HG02840 (cell line): ENCODE results near the gene USP48.

Experiments used
- ATAC-seq: cut with Tn5 transposase; IDR thresholded peaks from one replicate; pipeline ENCODE4 v1.9.1; 2021; ENCODE audit warnings: mild to moderate bottlenecking, moderate library complexity, moderate number of reproducible peaks; ENCODE audit not compliant: unreplicated experiment, low FRiP score

USP48 gene

GRCh38 chr1:21659099-21659923 lies 123.6 kb downstream of the USP48 start:
- no peak for ATAC-seq

- ATAC-seq: no peak
These were observed 125.3 kb downstream of the USP48 start for GRCh38 chr1:21657456-21658190.

DNA sequence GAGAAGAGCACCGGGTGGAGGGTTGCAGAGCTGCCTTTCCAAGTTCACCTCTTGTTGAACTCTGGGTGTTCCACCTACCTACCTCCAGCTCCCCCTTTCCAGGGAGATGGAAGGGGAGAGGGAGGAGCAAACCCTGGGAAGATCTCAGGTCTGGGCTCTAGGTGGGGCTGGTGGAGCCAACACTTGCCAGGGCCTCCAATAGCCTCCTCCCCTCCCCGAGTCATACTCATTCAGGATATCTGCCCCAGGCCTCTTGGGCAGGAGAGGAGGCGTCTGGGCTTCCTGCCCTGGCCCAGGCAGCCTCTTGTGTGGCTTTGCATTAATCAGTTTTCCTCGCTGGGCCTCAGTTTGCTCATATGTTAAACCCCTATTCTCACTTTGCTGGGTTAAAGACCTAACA lies 127.2 kb downstream of the USP48 start:
- ATAC-seq: no peak

- no peak for ATAC-seq
These were observed 127.7 kb downstream of the USP48 start for GRCh38 chr1:21655259-21655658.

DNA sequence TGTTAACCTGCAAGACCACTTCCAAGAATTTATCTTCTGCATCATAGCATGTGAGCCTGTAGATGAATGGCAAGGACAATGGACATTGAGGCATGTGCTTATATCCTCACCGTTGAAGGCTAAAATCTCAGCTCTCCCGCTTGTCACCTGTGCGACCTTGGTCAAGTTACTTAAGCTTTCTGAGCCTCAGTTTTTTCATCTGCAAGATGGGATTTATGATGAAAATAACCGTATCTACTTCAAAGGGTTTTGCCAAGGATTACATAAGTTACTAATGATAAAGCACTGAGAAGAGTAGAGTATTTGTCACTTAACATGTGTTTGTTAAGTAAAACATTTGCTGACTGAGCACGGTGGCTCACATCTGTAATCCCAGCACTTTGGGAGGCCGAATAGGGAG lies 128.7 kb downstream of the USP48 start:
- no peak for ATAC-seq

- ATAC-seq: no peak
These were observed 129.2 kb downstream of the USP48 start for GRCh38 chr1:21653744-21654100.

- ATAC-seq: no peak
These were observed 129.8 kb downstream of the USP48 start for GRCh38 chr1:21652937-21653743.

DNA sequence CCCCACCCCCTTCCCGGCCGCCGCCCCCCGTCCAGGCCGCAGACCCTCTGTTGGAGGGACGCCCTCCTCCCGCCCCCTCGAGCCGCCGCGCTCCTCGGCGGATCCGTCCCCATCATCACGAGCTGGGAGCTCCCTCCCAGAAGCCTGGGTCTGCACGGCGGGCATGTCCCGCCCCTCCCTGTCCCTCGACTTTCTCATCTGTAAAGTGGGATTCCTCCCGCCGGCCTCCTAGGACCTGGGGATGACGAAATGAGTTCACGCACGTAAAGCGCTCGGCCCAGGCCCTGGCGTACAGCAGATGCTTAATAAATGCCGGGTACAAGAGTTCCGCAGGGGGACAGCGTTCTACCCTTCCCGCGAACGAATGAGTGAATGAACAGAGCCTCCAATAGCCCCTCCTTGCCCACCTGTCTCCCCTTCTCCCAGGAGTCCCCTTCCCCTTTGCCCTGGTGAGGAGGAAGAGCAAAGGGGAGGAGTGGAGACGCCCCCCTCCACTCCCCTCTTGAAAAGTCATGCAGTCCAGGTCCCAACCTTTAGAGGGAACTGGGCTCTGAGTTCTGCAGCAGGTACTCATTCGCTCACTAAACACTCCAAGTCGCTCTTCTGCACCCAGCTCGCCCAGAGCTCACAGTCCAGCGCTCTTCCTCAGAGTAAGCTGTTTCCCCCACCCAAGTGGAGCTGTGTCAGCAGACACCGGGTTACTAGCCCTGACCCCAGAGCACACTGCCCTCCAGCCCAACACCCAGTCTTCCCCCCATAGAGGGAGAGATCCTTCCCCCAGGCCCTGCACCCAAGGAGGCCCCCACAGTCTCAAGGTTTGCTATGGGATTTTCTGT lies 130.6 kb downstream of the USP48 start:
- no peak for ATAC-seq

GRCh38 chr1:21651214-21652042 lies 131.5 kb downstream of the USP48 start:
- no peak for ATAC-seq

DNA sequence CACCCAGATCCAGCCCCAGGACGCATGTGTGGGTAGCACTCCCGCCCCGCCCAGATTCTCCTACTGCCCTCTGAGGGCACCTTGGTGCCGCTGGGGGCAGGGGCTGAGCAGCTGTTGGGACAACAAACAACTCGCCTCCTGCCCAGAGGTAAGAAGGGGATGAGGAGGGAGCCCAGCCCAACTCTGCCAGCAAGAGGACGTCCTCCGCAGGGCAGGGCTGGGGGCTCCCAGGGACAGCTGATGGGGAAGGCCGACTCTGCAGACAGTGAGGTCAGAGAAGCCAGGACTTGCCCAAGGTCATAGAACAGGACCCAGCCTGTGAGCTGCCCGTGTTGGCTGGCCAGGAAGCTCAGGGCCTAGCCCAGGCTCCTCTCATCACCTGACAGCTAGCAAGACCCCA lies 132.5 kb downstream of the USP48 start:
- no peak for ATAC-seq

GRCh38 chr1:21649315-21649714 lies 133.6 kb downstream of the USP48 start:
- ATAC-seq: no peak

- ATAC-seq: no peak
These were observed 134.2 kb downstream of the USP48 start for GRCh38 chr1:21648791-21649190.

DNA sequence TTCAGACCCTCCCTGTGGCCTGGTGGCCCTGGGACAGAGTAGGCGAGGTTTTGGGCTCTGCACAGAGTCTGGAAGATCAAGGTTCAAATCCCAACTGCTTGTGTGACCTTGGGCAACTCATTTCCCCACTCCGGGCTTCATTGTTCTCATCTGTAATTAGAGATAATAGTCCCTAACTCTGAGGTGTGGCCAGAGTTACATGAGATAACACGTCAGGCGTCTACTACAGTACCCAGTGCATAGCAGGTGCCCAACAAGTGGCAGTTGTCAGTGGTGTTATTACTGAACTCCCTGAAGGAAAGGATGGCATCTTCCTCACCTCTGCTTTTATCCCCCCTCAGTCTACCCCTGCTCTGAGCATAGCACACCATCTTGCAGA lies 134.6 kb downstream of the USP48 start:
- ATAC-seq: no peak

DNA sequence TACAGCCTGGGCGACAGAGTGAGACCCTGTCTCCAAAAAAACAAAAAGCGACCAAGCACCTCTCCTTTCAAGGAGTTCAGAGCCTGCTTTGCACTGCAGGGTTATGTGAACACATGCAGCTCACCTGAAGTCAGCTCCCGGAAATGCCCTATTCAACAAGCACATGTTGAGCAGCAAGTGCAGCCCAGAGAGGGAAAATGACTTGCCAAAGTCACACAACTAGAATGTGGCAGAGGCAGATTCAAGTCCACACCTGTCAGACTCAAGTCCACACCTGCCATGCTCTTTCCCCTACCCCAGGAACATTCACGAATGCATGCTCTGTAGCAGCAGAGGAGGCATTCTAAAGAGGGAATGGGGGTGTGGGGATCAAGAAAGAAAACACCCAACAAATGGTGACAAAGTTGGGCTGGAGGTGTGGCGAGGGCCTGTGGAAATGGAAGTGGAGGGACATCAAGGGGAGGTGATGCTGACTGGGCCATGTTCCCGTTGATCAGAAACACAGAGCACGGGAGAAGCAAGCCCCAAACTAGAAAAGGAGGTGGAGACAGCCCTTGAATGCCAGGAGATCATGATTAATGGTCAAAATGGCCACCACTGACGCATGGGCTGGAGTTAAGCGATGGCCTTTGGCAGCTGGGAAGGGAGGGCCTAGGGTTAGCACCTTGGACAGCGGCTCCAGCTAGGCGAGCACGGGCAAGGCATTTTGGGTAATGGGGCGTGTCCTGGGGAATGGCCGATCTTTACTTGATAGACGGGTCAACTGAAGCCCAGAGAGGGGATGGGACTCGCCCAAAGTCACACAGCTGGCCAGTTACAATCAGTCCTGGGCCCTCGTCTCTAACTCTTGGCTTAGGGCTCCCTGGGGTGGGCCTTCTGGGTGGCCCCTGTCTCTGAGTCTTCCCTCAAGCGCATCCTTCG lies 135.3 kb downstream of the USP48 start:
- no peak for ATAC-seq

DNA sequence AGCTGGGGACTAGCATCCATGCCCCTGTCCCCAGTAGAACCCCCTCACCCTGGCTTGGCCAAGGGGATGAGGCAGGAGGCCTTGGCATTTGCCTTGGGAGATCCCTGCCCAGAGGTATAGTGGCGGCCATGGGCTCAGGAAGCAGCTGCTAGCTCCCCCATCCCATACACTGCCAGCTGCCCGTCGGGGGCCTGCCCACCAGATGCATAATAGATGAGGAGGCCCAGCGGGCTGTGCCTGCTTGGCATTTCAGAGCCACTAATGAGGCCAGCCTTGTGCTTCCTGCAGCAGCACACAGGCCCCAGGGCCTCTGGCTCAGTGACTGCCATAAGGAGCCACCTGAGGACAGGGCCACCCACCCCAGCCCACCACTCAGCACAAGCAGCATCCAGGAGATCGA lies 137.4 kb downstream of the USP48 start:
- no peak for ATAC-seq

GRCh38 chr1:21644906-21645305 lies 138.0 kb downstream of the USP48 start:
- ATAC-seq: no peak

- no peak for ATAC-seq
These were observed 138.6 kb downstream of the USP48 start for GRCh38 chr1:21644348-21644747.

- ATAC-seq: no peak
These were observed 139.3 kb downstream of the USP48 start for GRCh38 chr1:21643624-21644023.
